HL-60 (cell line): ENCODE data around the gene LRFN4.

Experiments
- DNase-seq, 2 experiments: peaks; one replicate each; pipeline ENCODE4 v3.0.0-alpha.2; 2010 to 2020; ENCODE audit warnings: low read depth in 1 of 2, low spot score in 1 of 2
- H3K27ac ChIP-seq: fragments of 250-450 bp; sonication (Bioruptor Pico); replicated peaks from 2 replicates; pipeline ENCODE4 v1.5.1; 2020; ENCODE audit warnings: mild to moderate bottlenecking, moderate library complexity
- H3K27me3 ChIP-seq: fragments of 250-450 bp; sonication (Bioruptor Pico); 2 replicates; pipeline ENCODE4 v1.5.1; 2021; ENCODE audit warnings: mild to moderate bottlenecking, moderate library complexity; ENCODE audit not compliant: insufficient read depth, poor library complexity, severe bottlenecking
- H3K4me3 ChIP-seq: replicated peaks from 2 replicates; pipeline ENCODE4 v1.5.1; 2011; ENCODE audit warnings: mild to moderate bottlenecking, control low read depth, low read length; ENCODE audit not compliant: insufficient read depth
- CTCF ChIP-seq: IDR thresholded peaks from one replicate; pipeline ENCODE4 v1.5.1; 2011; ENCODE audit warnings: low read length, control low read depth, inconsistent platforms; ENCODE audit not compliant: insufficient read depth
- GABPA ChIP-seq: IDR thresholded peaks from 2 replicates; pipeline ENCODE4 v1.6.1; 2012; ENCODE audit warnings: low read depth
- POLR2AphosphoS5 ChIP-seq: IDR thresholded peaks from 2 replicates; pipeline ENCODE4 v1.6.1; 2012; ENCODE audit warnings: low read depth
- SPI1 ChIP-seq: IDR thresholded peaks from 2 replicates; pipeline ENCODE4 v1.6.1; 2012; ENCODE audit warnings: low read depth, mild to moderate bottlenecking, borderline replicate concordance
- TF ChIP-seq, protein P1 (sequence below): IDR thresholded peaks from 2 replicates; pipeline ENCODE4 v1.6.1; 2012; ENCODE audit warnings: low read depth; ENCODE audit not compliant: insufficient replicate concordance

Gene LRFN4

GRCh38 chr11:66814678-66815077, 42.2 kb upstream of the LRFN4 start:
- TF ChIP-seq SPI1 (no peak), CTCF (no peak), GABPA (no peak), POLR2AphosphoS5 (no peak)
- TF ChIP-seq, protein P1, sequence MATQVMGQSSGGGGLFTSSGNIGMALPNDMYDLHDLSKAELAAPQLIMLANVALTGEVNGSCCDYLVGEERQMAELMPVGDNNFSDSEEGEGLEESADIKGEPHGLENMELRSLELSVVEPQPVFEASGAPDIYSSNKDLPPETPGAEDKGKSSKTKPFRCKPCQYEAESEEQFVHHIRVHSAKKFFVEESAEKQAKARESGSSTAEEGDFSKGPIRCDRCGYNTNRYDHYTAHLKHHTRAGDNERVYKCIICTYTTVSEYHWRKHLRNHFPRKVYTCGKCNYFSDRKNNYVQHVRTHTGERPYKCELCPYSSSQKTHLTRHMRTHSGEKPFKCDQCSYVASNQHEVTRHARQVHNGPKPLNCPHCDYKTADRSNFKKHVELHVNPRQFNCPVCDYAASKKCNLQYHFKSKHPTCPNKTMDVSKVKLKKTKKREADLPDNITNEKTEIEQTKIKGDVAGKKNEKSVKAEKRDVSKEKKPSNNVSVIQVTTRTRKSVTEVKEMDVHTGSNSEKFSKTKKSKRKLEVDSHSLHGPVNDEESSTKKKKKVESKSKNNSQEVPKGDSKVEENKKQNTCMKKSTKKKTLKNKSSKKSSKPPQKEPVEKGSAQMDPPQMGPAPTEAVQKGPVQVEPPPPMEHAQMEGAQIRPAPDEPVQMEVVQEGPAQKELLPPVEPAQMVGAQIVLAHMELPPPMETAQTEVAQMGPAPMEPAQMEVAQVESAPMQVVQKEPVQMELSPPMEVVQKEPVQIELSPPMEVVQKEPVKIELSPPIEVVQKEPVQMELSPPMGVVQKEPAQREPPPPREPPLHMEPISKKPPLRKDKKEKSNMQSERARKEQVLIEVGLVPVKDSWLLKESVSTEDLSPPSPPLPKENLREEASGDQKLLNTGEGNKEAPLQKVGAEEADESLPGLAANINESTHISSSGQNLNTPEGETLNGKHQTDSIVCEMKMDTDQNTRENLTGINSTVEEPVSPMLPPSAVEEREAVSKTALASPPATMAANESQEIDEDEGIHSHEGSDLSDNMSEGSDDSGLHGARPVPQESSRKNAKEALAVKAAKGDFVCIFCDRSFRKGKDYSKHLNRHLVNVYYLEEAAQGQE, result no peak
- no peak overlapping the region for H3K27ac ChIP-seq
- DNase-seq, result no peak
- H3K27me3 ChIP-seq, result peaks cover 4% of the 10 kb centered on the region
- H3K4me3 ChIP-seq, result no peak overlapping the region

GRCh38 chr11:66815646-66816045, 41.2 kb upstream of the LRFN4 start:
- DNase-seq, result no peak
- TF ChIP-seq SPI1 (no peak), GABPA (no peak), POLR2AphosphoS5 (no peak), CTCF (no peak)
- TF ChIP-seq, protein P1, result no peak
- H3K27me3 ChIP-seq, result no peaks in the 10 kb centered on the region
- H3K4me3 ChIP-seq, result no peak overlapping the region
- no peak overlapping the region for H3K27ac ChIP-seq

- Histone ChIP-seq H3K27ac (no peak overlapping the region), H3K27me3 (no peaks in the 10 kb centered on the region), H3K4me3 (no peak overlapping the region)
- DNase-seq, result no peak
- no peak for TF ChIP-seq CTCF
- TF ChIP-seq GABPA, result no peak
- TF ChIP-seq POLR2AphosphoS5, result no peak
- TF ChIP-seq SPI1, result no peak
- TF ChIP-seq, protein P1, result no peak
These were observed 38.5 kb upstream of the LRFN4 start for GRCh38 chr11:66818231-66818955.
